HEK293 (cell line): ENCODE data around the gene NFXL1.

ENCODE experiments used
- CTCF ChIP-seq: fragments of 450-650 bp; formaldehyde crosslinking; IDR thresholded peaks from 2 replicates; pipeline ENCODE4 v1.5.1; 2016; ENCODE audit warnings: missing biosample characterization, missing genetic modification characterization
- SETDB1 ChIP-seq: IDR thresholded peaks from one replicate; pipeline ENCODE4 v1.6.1; 2017; ENCODE audit warnings: mild to moderate bottlenecking, low read length, moderate library complexity, mixed read lengths; ENCODE audit not compliant: insufficient read length
- ZNF19 ChIP-seq: fragments of 450-650 bp; formaldehyde crosslinking; IDR thresholded peaks from 2 replicates; pipeline ENCODE4; 2016; ENCODE audit warnings: missing biosample characterization, missing genetic modification characterization, low read depth
- ZNF26 ChIP-seq: fragments of 450-650 bp; formaldehyde crosslinking; IDR thresholded peaks from 2 replicates; pipeline ENCODE4 v1.5.1; 2016; ENCODE audit warnings: missing biosample characterization, missing genetic modification characterization
- ZNF433 ChIP-seq: fragments of 450-650 bp; formaldehyde crosslinking; IDR thresholded peaks from 2 replicates; pipeline ENCODE4 v1.5.1; 2016; ENCODE audit warnings: missing biosample characterization, missing genetic modification characterization, low read depth
- ZNF530 ChIP-seq: fragments of 450-650 bp; formaldehyde crosslinking; IDR thresholded peaks from 2 replicates; pipeline ENCODE4 v1.5.1; 2016; ENCODE audit warnings: low read depth, missing biosample characterization, missing genetic modification characterization
- ZNF654 ChIP-seq: fragments of 450-650 bp; formaldehyde crosslinking; IDR thresholded peaks from 2 replicates; pipeline ENCODE4 v1.5.1; 2016; ENCODE audit warnings: low read depth, missing biosample characterization, missing genetic modification characterization

GRCh38 chr4:47914220-47914925 lies at the start of gene NFXL1:
- TF ChIP-seq CTCF (tag by site-specific recombination) (no peak), ZNF26 (tag by site-specific recombination) (no peak), ZNF19 (no peak), SETDB1 (no peak), ZNF433 (tag by site-specific recombination) (no peak), ZNF530 (no peak), ZNF654 (no peak)
